SW 1271 (cell line): ENCODE results near the gene KIF16B.
"Not testable (repeated sequence)": the region's sequence is repeated elsewhere in the genome, so short reads cannot be mapped to it uniquely, and the experiment has no call there.

Experiments
- DNase-seq, 2 experiments: peaks; one replicate each; lab custom pipeline; 2025; lab: John Stamatoyannopoulos, UW

KIF16B gene

DNA sequence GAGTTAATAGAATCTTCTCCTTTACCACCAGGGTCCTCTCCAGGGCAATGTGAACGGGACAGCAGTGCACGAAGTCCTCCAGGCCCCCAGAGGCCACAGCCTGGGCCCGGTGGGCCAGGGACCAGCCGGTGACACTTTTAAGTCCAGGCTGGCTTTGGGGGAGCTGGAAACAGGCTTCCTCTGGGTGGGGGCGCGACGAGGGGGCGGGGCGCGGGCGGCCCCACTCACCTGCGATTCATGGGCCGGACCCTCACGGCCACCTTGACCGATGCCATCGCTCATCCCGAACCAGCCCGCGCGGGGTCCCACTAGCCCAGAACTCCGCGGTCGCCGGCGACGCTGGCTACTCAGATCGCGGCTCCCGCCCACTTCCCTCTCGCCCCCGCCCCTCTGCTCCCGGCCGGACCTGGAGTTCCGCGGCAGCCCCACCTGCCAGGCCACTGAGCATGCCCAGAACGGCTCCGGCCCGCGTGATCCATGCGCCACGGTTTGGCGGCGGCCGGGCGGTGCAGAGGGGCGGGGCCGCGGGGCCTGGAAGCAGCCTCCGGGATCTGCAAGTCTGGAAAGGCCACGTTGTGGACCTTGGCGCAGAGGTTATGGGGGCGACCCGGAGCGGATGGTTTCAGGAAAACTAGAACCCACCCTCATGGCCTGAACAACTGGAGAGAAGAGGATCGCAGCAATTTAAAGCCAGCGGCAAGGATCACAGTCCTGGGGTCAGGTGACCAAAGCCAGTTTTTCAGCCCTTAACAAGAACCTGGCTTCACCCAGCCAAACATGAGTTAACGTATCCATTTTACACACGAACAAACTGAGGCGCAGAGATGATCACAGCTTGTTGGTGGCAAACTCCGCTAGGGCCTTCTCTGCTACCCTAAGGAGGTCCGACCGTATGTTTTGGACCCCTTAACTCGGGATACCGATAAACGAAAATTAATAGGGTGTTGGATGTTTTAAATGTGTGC is at the start of gene KIF16B:
TSS of gene KIF16B (minus strand) at position 448 of the 965 bp plus-strand sequence. CDS start at position 275, 173 bp downstream.
- DNase-seq: peak; percentile 82 to 87

- DNase-seq: no peak
Observed at GRCh38 chr20:16622501-16622900, 49.3 kb upstream of the KIF16B start.

DNA sequence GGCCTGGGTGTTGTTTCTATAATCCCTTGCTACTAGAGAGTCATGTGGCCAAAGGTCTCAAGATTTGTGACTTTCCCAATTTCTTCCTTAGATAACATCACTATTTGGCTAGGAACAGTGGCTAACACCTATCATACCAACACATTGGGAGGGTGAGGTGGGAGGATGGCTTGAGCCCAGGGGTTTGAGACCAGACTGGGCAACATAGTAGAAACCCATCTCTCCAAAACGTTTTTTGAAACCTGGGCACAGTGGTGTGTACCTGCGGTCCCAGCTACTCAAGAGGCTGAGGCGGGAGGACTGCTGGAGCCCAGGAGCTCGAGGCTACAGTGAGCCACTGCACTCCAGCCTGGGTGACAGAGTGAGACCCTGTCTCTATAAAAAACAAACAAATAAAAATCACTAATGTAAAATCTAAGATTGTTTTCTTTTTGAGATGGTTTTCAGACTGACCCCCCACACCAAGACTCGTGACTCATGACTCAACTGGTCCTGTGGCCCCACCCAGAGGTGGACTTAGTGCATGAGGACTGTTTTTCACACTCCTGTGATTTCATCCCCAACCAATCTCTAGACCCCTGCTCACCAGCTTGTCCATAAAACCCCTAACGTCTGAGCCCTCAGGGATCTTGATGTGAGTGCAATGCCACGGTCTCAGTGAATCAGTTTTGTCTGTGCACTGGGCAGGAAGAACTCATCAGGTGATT is 48.3 kb upstream of the KIF16B start:
- no peak for DNase-seq

DNA sequence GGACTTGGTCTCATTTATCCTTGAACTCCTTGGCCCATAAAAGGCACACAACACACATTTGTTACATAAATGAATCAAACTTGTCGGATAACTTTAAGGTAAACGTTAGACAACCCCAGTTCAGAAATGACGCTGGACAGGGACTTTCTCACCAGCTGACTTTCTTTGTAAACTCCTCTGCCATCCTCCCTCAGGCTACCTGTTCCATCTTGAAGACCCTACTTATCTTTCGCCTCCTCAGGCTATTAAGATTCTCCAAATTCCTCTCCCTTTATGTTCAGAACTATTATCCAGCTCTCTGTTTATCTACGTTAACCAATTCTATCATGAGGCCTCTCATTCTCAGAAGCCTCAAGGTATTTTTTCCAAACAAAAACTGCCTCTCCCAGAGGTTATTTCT is 47.7 kb upstream of the KIF16B start:
- no peak for DNase-seq

DNA sequence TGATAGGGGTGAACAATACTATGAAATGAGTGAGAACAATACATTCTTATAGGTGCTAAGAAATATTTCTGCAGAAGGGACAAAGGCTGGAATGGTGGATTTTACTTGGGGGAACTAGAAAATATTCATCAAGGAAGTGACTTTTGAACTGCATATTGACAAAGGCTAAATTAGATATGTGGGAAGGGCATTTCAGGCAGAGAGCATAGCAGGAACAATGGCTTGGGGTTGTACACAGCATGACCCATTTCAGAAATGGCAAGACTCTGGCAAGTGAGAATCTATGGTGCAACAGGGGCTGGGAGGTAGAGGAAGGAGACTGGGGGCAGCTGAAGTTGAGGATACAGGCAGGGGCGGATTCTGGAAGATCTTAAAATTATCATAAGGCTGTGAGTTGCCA is 46.7 kb upstream of the KIF16B start:
- no peak for DNase-seq

GRCh38 chr20:16617056-16617455 is 43.8 kb upstream of the KIF16B start:
- DNase-seq: no peak

DNA sequence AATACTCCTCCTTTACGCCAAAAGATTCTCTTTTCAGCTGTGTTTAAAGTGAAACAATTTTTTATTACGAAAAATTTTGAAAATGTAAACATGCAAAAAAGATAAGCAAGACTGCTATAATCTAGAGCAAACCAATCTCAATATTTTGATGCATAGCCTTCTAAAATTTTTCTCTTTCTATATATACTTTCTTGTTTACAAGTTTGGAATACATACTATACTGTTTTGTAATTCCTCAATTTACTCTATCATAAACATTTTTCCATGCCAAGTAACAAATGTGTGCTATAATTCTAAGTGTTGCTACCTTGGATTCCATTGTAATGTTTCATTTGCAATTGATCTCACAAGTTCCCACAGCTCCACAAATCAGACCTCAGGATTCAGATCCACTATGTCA is 43.1 kb upstream of the KIF16B start:
- DNase-seq: no peak

DNA sequence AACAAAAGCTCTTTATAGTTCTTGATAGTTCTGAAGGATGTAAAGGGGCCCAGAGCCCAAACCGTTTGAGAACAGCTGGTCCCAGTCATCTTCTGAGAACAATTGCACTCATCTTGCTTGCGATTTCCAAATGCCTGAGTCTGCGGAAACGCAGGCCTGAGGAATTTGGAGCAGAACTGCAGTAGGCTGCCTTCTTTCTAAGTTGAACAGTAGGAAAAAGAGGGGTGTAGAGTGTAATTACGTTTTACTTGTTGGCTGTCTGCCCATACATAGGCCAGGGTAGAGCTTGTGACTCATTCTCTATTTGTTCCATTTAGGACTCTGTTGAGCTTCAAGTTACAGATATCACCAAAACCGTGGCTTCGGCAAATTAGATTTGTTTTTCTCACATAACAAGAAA is 42.0 kb upstream of the KIF16B start:
- DNase-seq: no peak

DNA sequence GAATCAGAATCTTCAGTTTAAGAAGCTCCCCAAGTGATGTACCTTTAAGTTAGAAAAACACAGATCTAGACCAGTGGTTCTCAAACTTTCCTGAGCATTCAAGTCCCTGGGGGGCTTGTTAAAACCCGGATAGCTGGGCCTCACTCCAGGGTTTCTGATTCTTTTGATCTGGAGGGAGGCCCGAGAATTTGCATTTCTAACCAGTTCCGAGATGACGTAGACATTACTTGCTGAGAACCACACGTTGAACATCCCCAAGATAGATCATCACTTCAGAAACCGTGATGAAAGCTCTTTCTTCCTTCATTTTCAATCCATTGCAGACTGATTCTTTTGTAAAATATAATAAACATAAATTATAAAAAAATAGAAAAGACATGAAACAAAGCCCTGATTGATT is 40.7 kb upstream of the KIF16B start:
- no peak for DNase-seq

- no peak for DNase-seq
Observed at GRCh38 chr20:16612706-16613105, 39.5 kb upstream of the KIF16B start.

GRCh38 chr20:16611817-16612216 is 38.6 kb upstream of the KIF16B start:
- DNase-seq: no peak

DNA sequence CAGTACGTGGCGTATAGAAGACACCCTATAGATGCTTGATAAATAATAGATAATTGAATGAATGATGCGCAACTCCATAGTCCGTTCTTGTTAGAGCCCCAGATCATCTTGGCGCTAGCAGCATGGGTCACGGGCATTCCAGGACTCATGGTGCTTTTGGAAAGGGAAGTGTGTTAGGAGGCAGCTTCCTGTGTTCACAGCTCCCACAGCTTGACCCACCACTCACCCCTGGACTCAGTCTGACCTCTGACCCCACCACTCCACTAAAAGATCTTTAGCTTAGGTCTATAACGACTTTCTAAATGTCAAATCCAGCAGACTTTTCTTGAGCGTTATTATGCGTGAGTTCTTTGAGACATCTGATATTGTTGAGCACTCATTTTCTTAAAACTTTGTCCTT is 35.8 kb upstream of the KIF16B start:
- DNase-seq: no peak

- DNase-seq: no peak
Observed at GRCh38 chr20:16608277-16608650, 35.0 kb upstream of the KIF16B start.

DNA sequence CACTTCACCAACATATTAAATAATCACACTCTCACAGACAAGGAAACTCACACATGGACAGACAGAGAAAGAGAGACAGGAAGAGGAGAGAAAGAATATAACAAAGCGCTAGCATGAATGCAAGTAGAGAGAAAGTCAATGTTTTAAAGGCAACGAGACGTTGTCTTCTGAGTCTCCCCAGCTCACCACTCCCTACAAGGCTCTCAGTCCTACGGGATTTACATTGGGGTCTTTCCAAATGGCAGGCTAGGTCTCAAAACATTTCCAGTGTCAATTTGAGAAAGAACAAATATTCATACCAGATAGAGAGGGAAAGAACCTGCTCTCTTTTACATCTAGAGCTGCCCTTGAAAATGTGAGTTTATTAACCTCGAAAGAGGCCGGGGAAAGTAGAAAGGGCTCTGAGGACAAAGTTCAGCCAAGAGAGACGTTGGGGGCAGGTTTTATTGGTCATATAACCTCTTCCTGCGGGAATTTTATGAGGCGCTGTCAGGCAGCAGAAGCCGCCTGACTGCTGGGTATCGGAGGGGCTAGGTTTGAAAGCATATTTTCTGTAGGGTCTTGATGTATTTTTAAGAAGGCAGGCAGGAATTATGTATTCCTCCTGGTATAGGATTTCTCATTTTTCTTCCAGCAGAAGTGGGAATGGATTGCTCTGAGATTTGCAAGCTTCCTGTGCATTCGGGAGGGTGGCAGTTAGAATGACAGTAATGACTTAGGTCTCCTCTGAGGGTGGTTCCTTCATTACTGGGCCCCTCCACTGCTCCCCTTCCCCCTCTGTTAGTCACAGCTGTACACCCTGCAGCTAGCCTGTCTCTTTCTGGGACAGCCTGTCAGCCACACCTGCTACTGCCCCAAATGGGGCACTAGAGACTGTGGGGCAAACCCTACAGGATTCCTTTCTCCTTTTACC is 34.4 kb upstream of the KIF16B start:
- DNase-seq: no peak

GRCh38 chr20:16606468-16607070 is 33.3 kb upstream of the KIF16B start:
- no peak for DNase-seq

GRCh38 chr20:16601047-16601446 is 27.8 kb upstream of the KIF16B start:
- no peak for DNase-seq

- DNase-seq: no peak
Observed at GRCh38 chr20:16599257-16599656, 26.0 kb upstream of the KIF16B start.

DNA sequence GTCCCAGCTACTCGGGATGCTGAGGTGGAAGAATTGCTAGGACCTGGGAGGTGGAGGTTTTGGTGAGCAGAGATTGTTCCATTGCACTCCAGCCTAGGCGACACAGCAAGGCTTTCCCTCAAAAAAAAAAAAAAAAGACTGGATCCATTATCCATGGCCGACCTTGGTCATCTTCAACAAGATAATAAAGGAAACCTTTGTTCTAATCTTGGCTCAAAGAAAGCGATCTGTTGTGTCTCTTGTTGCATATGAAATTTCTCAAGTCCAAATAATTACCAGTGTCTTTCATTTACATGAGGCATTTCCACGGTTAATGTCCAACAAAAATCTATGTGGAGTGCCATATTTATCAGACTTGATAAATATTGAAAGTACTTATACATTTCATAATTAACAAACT is 23.7 kb upstream of the KIF16B start:
- DNase-seq: no peak

DNA sequence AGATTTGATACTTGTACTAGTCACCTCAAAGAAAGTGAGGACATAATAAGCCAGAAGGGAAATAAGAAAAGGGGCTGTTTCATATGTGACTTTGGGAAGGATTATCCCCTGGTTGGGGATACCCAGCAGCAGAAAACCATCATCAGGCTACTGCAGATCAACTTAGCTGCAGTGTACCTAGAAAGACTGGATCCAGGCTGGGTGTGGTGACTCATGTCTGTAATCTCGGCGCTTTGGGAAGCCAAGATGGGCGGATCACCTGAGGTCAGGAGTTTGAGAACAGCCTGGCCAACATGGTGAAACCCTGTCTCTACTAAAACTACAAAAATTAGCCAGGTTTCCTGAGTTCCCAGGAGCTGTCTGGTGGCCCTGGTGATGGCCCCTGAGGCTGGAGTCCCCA is 23.2 kb upstream of the KIF16B start:
- DNase-seq: not testable (repeated sequence)

DNA sequence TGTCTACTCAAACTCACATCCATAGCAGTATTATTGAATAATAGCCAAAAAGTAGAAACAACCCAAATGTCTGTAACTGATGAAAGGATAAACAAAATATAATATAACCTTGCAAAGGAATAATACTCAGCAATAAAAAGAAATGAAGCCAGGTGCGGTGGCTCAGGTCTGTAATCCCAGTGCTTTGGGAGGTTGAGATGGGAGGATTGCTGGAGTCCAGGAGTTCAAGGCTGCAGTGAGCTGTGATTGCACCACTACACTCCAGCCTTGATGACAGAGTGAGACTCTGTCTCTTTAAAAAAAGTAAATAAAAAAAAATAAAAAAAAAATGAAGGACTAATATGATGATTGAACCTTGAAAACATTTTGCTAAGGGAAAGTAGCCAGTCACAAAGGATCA is 22.1 kb upstream of the KIF16B start:
- DNase-seq: no peak

- no peak for DNase-seq
Observed at GRCh38 chr20:16590041-16590633, 16.9 kb upstream of the KIF16B start.
